GM21825 (cell line): ENCODE results near the gene PAQR3.
"Not testable (repeated sequence)": the region's sequence is repeated elsewhere in the genome, so short reads cannot be mapped to it uniquely, and the experiment has no call there.

Experiments used
- ATAC-seq: cut with Tn5 transposase; IDR thresholded peaks from one replicate; pipeline ENCODE4 v1.9.1; 2021; ENCODE audit warnings: mild to moderate bottlenecking, moderate library complexity; ENCODE audit not compliant: unreplicated experiment

PAQR3 gene

DNA sequence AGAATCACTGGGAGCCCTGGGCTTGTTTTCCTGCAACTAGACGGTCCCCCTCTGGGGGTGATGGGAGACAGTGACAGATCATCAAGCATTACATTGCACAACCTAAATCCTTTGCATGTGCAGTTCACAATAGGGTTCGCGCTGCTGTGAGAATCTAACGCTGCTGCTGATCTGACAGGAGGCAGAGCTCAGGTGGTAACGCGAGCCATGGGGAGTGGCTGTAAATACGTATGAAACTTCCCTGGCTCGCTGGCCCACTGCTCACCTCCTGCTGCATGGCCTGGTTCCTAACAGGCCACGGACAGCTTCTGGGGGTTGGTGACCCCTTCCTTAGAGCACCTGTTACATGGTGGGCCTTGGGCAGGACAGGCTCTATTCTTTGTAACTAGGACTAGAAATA, 10.4 kb downstream of the PAQR3 start:
- ATAC-seq = no peak

DNA sequence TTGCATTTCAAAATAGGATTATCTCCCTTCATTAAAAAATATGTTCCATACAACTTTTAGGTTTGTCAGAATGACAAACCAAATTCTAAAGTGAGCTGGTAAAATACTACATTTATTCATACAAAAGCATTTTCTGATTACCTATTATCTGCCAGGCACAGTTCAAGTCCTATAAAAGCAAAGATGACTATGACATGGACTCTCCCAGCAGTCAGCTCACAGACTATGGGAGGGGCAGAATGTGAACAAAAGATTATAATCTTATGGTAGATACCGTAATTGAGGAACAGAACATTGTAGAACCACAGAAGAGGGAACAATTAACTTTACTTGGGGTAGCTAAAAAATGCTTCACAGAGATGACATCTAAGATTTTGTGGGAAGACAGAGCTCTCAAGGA, 12.4 kb downstream of the PAQR3 start:
- ATAC-seq = no peak

- ATAC-seq = no peak
Measured at GRCh38 chr4:78923464-78924312, 15.6 kb downstream of the PAQR3 start.

DNA sequence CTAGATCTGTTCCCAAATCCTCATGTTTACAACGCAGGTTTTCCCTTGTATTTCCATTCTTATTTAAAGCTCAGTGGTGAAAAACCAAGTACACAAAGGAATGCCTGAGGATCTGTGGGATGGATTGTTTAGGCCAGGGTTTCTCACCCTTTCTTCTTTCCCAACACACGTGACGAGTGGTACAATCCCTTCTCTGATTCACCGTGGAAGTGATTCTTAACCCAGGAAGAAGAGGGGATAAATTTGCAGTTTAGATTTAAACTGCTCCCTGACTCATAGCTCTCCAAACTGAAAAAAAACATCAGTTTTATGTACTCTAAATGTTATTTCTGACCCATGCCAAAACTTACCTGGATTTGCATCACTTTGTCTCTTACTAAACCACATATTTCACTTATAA, 17.0 kb downstream of the PAQR3 start:
- no peak for ATAC-seq

DNA sequence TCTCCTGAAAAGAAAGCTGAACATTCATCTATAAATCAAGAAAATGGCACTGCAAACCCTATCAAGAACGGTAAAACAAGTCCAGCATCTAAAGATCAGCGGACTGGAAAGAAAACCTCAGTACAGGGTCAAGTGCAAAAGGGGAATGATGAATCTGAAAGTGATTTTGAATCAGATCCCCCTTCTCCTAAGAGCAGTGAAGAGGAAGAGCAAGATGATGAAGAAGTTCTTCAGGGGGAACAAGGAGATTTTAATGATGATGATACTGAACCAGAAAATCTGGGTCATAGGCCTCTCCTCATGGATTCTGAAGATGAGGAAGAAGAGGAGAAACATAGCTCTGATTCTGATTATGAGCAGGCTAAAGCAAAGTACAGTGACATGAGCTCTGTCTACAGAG, 28.6 kb downstream of the PAQR3 start:
- no peak for ATAC-seq

GRCh38 chr4:78908974-78909373, 30.3 kb downstream of the PAQR3 start:
- not testable (repeated sequence) for ATAC-seq

- no peak for ATAC-seq
Measured at GRCh38 chr4:78907638-78908037, 31.6 kb downstream of the PAQR3 start.

DNA sequence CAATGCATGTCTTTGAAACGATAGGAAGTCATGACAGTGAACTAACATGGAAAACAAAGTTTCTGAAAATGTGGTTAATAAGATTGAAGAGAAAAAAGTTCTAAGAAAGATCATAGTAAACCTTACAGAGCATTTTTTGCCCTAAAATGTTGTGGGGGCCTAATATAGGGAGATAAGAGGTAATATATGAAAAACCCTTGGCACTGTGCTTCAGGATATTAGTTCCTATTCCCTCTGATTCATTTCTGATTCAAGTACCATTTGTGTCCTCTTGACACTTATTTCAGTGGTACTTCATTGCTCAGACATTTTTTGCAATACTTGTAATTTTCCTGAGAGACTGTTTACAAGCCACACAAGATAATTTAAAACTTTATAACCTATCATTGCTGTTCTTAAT, 35.1 kb downstream of the PAQR3 start:
- no peak for ATAC-seq

DNA sequence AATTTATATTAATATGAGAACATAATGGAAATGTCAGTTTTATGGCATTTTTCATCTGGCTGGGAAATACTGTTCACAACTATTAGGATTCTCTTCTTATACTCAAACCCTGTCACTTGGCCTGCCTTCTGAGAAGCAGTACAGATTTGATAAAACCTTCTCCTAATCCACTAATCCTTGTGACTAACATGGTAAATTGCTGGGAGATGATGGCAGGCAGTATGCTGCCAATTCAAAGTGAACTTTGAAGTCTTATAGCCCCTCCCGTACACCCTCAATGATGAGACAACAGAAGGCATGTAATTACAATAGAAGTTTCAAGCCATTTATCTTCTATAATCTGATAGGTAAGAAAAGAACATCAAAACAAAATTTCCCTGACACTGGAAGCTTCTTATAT, 36.9 kb downstream of the PAQR3 start:
- ATAC-seq = no peak

DNA sequence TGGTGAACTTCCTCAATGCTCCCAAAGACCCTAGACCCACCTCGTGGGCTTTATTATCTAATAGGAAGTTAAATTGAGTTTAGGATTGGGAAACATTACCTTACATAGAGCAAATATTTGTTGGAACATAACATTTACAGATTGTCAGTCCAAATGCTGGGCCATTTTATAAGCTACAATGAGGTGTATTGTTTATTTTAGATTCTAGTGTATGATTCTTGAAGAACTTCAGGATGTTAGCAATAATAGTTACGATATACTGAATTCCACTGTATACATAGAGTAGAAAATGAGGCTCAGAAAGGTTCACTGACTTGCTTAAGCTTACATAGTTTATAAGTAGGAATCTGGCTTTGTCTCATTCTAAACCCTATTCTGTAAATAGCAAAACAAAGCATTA, 37.4 kb downstream of the PAQR3 start:
- ATAC-seq = no peak

DNA sequence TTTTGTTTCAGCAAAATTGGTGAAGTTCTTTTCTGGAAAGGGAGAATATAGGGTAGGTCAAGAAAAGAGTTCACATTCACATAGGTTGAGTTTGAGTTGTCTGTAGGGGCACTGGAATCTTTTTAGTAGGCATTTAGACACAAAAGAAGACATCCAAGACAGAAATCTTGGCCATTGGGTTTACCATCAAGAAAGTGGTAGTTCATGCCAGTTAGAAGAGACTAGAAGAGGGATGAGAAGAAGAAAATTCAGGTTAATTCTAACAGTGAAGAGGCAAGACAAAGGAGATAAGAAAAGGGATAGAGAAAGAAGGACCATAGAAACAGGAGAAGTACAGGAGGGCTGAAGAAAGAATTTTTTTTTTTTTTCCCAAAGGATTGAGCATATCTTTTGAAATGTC, 39.9 kb downstream of the PAQR3 start:
- ATAC-seq = no peak

GRCh38 chr4:78889955-78890354, 49.3 kb downstream of the PAQR3 start:
- no peak for ATAC-seq

DNA sequence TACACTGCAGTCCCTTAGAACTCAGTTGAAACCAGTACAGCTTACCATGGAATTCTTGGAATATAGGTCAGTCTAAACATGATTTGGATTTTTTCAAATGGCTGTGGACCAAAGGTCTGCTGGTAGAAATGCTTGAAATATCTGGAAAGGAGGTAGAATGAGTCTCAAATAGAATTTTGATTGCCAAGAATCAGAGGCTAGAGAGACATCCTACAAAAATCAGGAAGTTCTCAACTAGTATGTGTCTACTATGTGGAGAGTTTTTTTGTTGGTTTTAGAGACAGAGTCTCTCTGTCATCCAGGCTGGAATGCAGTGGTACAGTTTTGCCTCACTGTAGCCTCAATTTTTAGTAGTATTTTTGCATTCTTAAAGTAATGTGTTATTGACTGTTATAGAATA, 53.6 kb downstream of the PAQR3 start:
- ATAC-seq = no peak

- no peak for ATAC-seq
Measured at GRCh38 chr4:78880874-78881492, 58.3 kb downstream of the PAQR3 start.

DNA sequence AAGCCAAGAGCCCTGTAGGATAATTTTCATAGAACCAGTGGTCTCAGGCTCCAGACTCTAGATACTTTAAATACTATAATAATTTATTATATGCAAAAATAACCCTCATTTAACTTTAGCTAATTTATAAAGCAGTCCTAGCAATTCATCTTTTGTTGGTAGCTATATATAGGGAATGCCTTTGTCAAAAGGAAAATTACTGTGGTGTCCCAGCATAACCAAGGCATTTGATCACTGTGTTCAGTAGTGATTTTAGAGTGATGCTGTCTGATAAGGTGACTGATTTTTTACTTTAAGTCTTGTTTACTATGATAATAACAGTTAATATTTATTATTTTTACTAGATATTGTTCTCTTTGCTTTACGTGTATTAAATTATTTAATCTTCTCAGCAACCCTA, 61.2 kb downstream of the PAQR3 start:
- no peak for ATAC-seq

DNA sequence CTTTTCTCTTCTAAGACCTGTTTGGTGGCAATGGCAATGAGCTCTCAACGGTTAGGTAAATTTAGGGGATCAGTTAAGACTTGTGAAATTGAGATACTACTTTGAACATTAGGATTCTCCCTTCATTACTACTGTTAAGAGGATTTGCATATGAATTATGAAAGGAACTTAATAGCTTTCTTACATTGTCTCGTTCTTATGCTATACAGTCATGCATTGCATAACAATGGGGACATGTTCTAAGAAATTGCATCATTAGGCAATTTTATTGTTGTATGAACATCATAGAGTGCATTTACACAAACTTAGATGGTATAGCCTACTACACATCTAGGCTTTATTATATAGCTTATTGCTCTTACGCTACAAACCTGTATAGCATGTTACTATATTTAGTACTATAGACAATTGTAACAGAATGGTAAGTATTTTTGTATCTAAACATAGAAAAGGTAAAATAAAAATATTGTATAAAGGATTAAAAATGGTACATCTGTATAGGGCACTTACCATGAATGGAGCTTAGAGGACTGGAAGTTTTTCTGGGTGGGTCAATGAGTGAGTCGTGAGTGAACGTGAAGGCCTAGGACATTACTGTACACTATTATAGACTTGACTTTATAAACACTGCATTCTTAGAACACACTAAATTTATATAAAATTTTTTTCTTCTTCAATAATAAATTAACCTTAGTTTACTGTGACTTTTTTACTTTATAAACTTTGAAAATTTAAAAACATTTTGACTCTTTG, 62.5 kb downstream of the PAQR3 start:
- ATAC-seq = no peak

- no peak for ATAC-seq
Measured at GRCh38 chr4:78870056-78870455, 69.2 kb downstream of the PAQR3 start.

DNA sequence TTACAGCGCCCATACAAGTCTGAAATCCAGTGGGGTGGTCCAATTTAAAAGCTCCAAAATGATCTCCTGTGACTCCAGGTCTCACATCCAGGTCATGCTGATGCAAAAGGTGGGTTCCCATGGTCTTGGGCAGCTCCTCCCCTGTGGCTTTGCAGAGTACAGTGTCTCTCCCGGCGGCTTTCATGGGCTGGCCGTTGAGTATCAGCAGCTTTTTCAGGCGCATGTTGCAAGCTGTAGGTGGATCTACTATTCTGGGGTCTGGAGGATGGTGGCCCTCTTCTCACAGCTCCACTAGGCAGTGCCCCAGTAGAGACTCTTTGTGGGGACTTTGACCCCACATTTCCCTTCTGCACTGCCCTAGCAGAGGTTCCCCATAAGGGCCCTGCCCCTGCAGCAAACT, 70.5 kb downstream of the PAQR3 start:
- ATAC-seq = not testable (repeated sequence)

- ATAC-seq = no peak
Measured at GRCh38 chr4:78865451-78865850, 73.8 kb downstream of the PAQR3 start.

DNA sequence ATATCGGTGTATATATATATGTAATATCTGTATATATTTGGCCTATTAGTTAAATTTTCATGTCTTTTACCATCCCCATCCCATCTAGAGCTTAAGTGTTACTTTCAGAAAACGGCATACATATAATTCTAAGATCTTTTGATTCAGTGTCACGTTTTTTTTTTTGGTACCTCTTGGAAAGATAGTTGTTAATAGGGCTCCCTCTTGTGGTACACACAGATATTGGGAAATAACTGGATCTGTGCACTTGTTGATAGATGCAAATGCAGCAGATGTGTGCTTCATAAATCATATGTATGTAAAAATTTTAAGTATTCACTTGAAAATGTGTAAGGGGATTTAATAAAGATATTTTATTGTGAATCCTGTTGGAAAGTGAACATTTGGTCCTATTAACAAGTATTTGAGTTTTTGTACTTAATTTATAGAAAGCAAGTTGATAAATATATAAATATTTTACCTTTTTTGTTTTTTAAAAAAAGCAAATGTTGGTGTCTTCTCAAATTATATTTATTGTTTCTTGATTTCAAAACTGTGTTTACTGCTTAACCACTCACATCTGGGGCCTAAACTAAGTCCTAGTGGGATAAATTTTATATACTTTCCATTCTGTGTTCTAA, 74.7 kb downstream of the PAQR3 start:
- no peak for ATAC-seq

GRCh38 chr4:78863991-78864390, 75.2 kb downstream of the PAQR3 start:
- ATAC-seq = no peak
